HG03460 (cell line): ENCODE data around the gene RCL1.
A peak's percentile ranks its signal among the peaks of the same experiment; 100 is the strongest.
"Not testable (repeated sequence)": the region's sequence is repeated elsewhere in the genome, so short reads cannot be mapped to it uniquely, and the experiment has no call there.

Experiments used
- ATAC-seq: cut with Tn5 transposase; IDR thresholded peaks from one replicate; pipeline ENCODE4 v1.9.1; 2021; ENCODE audit not compliant: unreplicated experiment

Gene RCL1

DNA sequence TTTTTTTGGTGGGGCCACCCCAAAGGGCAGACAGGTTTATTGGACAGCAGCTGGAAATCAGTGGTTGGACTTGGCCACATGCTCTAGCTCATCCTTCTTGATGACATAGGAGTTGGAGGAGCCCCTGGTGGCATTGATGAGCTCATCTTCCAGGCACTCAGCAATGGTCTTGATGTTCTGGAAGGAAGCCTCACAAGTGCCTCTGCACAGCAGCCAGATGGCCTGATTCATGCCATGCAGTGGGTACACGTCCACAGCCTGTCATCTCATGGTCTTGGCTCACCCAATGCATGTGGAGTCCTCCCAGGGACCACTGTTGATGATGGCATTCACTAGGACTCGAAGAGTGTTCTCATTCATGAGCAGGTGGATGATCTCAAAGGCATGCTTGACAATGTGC lies 11.3 kb upstream of the RCL1 start:
- no peak for ATAC-seq

DNA sequence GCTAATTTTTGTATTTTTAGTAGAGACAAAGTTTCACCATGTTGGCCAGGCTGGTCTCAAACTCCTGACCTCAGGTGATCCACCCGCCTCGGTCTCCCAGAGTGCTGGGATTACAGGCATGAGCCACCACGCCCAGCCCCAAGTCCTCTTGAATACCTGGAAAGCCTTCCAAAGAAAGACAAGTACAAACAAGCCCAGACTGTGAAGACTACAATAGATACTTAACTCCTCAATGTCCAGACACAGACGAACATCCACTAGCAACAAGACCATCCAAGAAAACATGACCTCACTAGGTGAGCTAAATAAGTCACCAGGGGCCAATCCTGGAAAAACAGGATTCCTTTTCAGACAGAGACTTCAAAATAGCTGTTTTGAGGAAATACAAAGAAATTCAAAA lies 9.6 kb upstream of the RCL1 start:
- not testable (repeated sequence) for ATAC-seq

DNA sequence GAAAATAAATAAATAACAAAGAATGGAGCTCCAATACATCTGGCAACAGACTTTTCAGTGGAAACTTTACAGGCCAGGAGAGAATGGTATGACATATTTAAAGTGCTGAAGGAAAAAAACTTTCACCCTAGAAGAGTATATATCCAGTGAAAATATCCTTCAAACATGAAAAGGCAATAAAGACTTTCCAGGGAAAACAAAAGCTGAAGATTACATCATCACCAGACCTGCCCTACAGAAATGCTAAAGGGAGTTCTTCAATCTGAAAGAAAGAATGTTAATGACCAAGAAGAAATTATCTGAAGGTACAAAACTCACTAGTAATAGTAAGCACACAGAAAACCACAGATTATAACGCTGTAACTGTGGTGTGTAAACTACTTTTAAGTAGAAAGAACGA lies 8.3 kb upstream of the RCL1 start:
- ATAC-seq = no peak

DNA sequence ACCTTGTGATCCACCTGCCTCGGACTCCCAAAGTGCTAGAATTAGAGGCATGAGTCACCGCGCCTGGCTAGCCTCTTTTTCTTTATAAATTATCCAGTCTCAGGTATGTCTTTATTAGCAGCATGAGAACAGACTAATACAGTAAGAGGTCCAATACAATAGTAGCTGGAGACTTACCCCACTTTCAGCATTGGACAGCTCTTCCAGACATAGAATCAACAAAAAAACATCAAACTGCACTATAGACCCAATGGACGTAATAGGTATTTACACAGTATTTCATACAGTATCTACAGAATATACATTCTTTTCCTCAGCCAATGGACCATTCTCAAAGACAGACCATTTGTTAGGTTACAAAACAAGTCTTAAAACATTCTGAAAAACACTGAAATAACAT lies 6.1 kb upstream of the RCL1 start:
- ATAC-seq = no peak

DNA sequence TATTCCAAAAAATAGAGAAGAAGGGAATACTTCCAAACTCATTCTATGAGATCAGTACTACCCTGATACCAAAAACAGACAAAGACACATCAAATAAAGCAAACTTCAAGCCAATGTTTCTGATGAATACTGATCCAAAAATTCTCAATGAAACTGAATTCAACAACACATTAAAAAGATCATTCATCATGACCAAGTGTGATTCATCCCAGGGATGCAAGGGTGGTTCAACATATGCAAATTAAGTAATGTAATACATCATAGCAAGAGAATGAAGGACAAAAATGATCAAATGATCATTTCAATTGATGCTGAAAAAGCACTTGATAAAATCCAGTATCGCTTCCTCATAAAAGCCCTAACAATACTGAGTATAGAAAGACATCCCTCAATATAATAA lies 4.9 kb upstream of the RCL1 start:
- no peak for ATAC-seq

DNA sequence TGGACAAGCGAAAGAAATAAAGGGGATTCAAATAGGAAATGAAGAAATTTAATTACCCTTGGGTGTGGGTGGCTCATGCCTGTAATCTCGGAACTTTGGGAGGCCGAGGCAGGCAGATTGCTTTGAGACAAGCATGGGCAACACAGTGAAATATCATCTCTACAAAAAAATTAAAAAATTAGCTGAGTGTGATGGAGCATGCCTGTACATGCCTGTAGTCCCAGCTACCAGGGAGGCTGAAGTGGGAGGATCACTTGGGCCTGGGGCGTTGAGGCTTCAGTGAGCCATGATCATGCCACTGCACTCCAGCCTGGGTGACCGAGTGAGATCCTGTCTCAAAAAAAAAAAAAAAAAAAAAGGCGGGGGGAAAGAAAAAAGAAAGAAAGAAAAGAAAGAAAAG lies 4.0 kb upstream of the RCL1 start:
- no peak for ATAC-seq

DNA sequence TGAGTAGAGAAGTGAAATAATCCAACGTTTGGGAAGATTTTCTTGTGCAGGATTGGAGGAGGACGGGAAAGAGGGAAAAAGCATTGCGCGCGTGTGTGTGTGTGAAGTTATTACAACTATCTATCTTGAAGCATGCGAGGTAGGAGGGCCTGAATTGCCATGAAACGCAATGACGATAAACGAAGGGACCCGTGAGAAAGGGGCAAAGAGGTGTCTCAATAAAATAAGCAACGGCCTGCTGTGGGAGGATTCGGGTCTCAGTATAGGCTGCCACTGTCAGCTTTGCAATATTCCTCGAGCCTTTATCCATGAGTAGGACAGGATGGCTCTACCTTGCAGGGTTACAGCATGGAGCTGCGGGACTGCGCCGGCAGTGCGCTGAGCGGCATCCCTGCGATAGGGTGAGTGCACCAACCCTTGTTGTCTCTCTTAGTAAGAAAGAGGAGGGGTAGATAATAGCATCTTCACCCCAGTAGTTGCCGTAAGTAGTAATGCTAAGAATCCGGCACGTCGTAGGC lies 631 bp upstream of the RCL1 start:
- ATAC-seq = peak; percentile 33

DNA sequence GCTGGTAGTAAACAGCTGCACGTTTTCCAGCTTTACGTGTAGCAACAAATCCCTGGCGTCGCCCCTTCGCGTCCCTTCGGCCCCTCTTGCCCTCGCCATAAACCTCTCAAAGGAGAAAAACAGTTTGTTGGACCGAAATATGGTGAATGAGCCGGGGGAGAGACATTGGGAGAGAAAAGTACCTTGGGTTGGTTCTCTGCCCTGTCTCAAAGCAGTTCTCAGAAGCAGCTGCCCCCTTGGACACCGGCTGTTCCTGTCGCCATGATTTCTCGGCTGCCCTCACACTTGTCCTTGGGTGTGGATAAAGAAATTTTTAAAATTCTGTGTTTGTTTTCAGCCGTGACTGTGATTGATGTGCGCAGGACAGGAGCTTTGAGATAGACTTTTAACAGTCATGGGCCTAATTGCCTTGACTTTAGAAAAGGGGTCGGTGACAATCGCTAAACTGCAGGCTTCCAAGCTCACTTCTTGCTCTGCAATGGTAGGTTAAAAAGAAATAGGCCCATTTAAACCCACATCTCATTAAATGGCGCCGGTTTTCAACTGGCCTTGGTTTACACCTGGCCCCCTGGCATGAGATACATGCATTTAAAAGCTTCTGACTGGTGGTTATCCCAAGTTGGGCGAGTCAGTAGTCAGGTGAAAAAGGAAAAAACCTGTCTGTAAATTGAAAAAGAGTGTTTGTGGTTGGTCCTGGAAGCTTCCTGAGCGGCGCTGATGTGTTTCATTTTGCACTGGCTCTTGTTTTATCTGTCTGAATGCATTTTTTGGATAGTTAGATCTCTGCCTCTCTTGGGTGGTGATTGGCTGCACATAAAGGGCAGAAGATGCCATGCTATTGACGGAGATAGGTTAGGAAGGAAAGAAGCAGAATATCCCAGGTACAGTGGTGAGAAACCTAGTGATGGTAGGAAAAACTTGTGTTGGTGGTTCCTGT lies 983 bp downstream of the RCL1 start:
- ATAC-seq = no peak

DNA sequence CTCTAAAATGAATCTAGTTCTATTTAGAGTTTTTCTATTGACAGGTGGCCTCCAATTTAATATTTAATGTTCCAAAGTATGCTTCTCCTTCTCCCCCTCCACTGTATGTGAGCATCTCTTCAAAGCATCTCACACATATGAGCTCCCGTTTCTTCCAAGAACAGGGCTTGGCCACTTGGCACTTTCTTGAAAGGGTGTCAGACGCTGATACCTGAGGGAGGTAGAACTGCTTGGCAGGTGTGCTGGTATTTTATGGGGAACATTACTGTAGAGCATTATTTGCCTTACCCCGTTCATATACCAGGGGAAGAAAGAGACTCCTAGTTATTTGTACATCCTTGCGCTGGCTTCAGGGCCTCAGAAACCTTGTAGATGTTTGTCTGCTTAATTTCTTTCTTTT lies 1.9 kb downstream of the RCL1 start:
- ATAC-seq = no peak

DNA sequence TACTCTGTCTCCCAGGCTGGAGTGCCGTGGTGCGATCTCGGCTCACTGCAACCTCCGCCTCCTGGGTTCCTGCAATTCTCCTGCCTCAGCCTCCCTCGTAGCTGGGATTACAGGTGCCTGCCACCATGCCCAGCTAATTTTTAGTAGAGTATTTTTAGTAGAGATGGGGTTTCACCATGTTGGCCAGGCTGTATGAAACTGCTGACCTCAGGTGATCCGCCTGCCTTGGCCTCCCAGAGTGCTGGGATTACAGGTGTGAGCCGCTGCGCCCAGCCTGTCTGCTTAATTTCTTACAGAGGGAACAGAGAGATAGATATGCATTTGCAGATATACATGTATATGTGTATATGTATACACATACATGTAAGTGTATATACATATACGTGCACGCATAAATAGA lies 2.4 kb downstream of the RCL1 start:
- ATAC-seq = not testable (repeated sequence)

DNA sequence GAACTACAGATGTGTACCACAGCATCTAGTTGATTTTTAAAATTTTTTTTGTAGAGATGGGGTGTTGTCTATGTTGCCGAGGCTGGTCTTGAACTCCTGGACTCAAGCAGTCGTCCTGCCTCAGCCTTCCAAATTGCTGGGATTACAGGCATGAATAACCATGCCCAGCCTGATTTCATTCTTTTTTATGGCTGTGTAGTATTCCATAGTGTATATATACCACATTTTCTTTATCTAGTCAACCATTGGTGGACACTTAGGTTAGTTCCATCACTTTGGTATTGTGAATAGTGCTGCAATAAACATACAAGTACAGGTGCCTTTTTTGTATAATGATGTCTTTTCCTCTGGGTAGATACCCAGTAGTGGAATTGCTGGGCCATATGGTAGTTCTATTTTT lies 3.8 kb downstream of the RCL1 start:
- ATAC-seq = no peak

DNA sequence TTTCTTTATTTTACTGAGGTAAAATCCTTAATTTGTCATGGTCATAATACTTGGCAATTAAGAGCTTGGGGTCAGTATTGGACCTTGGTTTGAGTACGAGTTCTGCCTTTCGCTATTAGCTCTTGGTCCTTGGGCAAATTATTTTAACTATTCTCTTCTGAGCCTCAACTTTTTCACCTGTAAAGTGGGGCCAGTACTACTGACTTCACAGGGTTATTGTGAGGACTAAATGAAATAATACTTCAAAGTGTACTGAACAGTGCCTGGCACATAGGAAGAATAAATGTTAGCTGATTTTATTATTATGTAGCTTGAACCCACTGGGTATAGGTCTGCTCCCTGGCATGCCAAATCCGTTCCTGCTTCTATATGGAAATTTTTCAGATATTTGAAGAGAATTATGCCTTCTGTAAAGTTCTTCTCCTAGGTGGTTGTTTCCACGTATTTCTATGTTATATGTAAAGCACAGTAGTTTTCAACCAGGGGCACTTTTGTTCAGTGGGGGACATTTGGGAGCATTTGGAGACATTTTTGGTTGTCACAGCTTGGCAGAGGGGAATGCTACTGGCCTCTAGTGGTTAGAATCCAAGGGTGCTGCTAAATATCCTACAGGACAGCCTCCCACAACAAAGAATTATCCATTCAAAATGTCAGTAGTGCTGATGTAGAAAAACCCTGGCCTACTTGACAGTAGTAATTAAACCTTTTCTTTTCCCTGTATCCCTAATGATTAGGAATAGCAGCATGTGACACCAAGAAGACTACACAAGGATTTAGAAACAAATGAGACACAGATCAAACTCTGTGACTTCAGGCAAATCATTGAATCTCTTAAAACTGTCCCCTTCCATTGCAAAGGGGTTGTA lies 4.5 kb downstream of the RCL1 start:
- no peak for ATAC-seq

DNA sequence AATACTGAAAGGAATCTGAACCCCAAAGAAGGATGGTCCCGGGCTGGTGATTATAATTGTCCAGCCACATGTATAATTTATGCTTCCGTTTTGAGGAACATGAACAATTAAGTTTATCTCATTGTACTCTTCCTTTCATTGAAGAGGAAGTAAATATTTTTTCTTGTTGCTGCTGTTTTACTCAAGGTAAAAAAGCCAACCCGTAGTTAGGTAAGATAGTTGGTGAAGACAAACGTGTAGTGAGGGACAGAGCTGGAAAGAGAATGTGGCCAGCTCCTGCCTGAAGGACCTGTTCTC lies 5.1 kb downstream of the RCL1 start:
- no peak for ATAC-seq

DNA sequence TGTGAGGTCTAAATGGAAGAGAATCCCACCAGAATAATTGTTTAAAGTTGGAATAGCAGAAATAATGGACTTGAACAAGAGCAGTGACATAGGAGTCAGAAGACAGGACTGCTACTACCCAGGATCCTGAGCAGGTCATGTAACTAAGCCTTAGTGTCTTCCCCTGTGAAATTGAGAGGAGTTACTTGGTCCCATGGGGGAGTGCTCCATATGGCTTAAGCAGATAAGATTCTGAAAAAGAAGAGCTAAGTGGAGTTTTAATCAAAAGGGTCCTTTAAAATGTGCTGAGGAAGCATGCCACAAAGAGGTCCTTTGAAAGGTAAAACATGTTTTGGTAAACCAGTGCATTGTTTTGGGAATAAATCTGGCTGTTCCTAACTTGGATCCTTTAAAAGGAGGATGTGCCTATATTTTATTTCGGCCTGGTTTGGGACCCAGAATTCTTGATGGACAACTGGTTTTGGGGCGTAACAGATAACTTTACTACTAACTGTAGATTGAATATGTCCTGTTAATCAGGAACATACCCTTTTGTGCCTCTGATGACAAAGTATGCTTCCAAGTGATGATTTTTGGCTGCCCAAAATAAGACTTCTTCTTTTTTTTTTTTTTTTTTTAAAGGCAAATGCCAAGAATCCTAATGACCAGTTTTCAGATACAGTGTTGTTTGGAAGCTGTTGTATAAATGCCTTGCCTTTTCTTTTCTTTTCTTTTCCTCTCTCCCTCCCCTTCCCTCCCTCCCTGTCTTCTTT lies 5.7 kb downstream of the RCL1 start:
- ATAC-seq = no peak

DNA sequence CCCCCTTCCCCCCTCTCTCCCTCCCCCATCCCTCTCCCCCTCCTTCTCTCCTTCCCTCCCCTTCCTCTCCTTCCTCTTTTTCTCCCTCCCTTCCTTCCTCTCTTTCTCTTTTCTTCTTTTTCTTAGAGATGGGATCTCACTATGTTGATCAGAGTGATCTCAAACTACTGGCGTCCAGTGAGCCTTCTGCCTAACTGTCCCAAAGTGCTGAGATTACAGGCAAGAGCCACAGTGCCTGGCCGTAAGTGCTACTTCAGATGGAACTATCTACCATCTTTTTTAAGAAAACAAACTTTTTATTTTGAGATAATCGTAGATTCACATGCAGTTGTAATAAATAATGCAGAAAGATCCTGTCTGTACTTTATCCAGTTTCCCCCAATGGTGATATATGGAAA lies 6.3 kb downstream of the RCL1 start:
- ATAC-seq = no peak

DNA sequence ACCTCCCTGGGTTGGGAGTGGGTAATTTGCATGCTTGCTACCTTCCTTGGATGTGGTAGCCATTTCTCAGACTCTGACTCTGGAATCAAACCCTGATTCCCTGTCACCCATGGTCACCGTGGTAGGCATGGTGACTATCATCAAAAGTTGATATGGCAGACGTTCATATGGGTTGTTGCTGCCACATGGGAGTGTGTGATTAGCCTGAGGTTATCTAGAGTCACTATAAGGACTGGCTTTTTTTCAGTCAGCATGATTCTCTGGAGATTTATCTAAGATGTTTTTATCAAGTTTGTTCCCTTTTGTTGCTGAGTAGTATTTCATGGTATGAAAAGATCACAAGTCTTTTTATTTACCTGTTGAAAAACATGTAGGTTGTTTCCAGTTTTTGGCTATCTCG lies 7.0 kb downstream of the RCL1 start:
- ATAC-seq = no peak

DNA sequence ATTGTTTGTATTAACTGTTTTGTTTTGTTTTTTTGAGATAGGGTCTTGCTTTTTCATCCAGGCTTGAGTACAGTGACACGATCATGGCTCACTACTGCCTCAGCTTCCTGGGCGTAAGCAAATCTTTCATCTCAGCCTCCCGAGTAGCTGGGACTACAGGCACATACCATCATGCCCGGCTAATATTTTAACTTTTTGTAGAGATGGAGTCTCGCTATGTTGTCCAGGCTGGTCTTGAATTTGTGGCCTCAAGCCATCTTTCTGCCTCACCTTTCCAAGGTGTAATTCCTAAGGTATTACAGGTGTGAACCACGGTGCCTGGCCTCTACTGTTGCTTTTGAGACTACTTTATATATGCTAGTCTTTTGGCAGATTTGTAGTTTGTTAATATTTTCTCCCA lies 8.4 kb downstream of the RCL1 start:
- ATAC-seq = no peak

DNA sequence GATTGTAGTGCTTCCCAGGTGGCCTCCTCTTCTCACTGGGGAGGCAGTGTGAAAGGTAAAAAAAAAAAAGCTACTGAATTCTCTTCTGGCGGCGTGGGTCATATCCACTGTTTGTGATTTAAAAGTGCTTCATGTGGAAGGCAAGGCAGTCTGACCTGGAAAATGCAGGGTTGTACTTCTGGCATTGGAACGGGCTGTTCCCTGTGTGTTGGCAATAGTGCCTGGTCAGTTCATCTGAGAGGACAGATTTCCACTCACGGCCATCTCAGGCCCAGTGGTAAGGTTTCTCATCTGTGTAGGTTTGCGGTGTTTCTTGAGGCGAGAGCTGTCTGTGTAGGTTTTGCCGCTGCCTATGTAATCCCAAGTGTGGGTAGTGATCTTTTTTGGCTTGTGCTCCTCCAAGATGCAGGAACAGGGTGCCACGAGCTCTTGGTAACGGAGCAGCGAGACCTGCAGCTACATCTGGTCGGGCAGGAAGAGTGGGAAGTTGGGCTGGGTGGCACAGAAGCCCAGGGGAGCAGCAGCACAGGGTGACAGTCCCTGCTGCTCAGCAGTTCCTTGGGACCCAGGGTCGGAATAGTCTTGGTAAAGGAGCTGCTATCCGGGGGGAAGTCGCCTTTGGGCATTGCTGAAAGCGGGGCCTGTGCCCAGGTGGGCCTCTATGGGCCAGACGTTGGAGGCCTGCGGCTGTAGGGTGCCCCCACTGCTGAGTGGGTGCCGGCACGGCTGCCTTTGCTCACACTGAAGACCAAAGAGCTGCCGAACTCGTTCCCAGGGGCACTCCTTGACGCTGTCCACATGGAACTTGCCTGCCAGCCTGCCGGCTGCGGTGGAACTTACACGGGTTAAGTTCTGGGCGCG lies 11.2 kb downstream of the RCL1 start:
- ATAC-seq = no peak

DNA sequence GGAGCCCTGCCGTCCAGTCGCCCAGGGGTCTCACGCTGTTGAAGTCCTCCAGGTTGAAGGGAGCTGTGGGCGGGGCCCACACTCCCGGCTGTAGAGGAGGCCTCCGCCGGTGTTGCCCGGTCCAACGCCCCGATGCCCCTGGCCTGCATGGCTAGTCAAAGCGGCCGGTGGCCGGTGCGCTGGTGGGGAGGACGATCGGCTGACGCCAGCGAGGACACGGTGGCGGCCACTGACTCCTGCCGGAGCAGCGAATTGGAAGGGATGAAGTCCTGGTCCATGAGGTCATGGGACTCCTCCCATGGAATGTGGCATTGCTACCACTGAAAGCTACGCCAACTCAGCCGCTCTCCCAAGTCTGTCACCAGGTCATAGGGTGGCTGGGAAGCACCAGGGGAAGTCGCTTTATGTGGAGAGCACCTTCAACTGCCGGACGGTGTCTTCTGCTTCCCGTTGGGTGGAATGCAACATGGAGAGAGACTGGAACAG lies 11.8 kb downstream of the RCL1 start:
- no peak for ATAC-seq

DNA sequence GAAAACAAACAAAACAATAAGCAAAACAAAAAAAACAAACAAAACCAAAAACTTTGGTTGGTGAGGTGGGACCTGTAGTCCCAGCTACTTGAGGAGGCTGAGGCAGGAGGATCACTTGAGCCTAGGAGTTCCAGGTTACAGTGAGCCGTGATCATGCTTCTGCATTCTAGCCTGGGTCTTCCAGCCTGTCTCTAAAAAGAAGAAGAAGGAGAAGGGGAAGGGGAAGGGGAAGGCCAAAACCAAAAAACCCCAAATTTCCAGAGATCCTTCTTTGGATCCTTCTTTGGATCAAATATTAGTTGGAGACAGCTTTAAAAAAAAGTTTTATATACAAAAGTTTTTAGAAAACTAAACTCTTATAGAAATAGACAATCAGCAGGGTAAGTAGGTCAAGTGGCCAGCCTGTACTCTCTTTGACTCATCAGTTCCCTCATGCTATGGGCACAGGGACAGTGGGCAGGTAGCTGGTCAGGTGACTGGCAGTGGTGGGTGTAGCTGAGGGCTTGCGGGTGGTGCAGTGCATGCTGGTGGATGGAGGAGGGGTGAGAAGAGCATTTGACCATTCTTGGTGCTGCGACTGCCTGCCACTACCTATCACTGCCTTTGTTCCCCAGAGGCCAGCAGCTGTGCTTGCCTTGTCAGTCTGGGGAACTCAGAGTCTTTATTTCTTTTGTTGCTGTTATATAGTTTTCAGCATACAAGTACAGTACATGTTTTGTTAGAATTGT lies 12.6 kb downstream of the RCL1 start:
- no peak for ATAC-seq
